Measurements from ENCODE around the gene CRACR2B.

Gene CRACR2B

DNA sequence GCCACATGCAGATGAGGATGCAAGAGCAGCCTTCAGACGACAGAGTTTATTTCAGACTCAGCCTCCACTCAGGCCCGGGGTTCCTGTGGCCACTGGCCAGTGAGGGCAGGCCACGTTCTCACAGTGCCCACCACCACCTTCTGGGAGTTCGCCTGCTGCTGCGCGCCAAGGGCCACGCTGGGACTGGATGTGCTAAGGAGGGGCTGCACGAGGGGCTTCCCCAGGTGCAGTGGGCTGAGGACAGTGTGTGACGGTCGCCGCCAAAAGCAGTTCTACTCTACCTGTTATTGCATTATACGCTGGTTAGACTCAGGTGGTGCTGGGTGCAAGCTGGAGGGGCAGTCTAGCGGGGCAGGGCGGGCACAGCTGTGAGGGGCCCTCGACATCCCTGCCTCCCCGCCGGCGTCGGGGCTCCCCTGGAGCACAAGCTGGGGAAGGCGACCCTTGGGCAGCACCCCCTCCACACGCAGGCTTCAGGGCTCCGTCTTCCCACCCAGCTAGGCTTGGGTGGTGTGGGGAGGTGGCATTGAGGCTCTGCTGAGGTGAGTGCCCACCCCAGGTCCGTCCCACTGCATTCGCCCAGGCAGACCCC lies 40.5 kb upstream of the CRACR2B start:
- 96% methylated on average over 20 of the region's 24 CpGs for WGBS (ENCODE audit: insufficient coverage)
- Histone ChIP-seq H3K27me3 (replicated peaks in 2 of 5; ENCODE audit: control insufficient read depth in 4 of 5, insufficient read depth in 5 of 5, low read length in 4 of 5) (peaks cover 0 to 30% (median 9%) of the 10 kb centered on the region in 5 experiments), H3K9me3 (ENCODE audit: control extremely low read depth in 1 of 5, control insufficient read depth in 4 of 5, insufficient read depth in 2 of 5, low read depth in 1 of 5, low read length in 4 of 5) (no peaks in the 10 kb centered on the region), H3K4me3 (ENCODE audit: control insufficient read depth in 1 of 7, extremely low read depth in 1 of 7, insufficient read depth in 4 of 7, low read depth in 2 of 7, low read length in 6 of 7) (no peak overlapping the region), H3K36me3 (ENCODE audit: control insufficient read depth in 4 of 4, insufficient read depth in 4 of 4, low read length in 3 of 4) (peaks cover 0 to 12% (median 6%) of the 10 kb centered on the region in 4 experiments), H3K4me1 (ENCODE audit: control extremely low read depth in 1 of 4, control insufficient read depth in 4 of 4, insufficient read depth in 4 of 4, low read length in 3 of 4) (peaks cover 0 to 12% (median 7%) of the 10 kb centered on the region in 4 experiments), H3K27ac (ENCODE audit: insufficient read depth in 1 of 2, low read depth in 1 of 2, low read length in 2 of 2, poor library complexity in 1 of 2, severe bottlenecking in 2 of 2) (no peak overlapping the region)
- DNase-seq: no peak
- POLR2A ChIA-PET: no interaction called here
- CTCF ChIA-PET: interaction anchor here (1.1 to 1.7 kb wide), 2 partner anchors 10 to 11 kb away, joined by 3 to 5 read pairs; no protein-coding TSS in a partner anchor

DNA sequence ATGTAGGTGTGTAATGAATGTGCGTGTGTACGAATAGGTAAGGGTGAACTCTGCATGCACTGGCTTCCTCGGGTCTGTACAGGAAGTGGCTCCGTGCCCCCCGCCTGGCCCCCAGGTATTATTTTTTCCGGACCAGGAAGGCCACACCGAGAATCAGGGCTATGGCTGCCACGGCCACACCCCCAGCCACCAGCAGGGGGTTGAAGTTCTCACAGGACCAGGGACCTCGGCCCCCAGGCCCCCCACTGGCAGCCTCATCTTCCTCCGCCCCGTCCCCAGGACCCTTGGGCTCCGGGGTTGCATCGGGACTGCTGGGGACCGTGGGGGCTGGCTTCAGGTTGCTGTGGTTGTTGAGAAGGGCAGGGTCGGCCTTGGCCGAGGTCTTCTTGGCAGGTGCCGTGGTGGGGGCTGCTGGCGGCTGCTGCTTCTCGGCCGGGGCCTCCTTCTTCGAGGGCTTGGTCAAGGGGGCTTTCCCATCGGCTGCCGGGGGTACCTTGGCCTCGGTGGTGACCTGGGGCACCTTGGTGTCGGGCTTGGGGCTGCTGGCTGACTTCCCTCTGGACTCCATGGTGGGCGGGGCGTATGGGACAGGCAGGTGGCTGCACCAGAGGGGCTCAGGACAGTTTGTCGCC lies 39.6 kb upstream of the CRACR2B start:
- 68% methylated on average over 18 of the region's 28 CpGs for WGBS (ENCODE audit: insufficient coverage)
- CTCF ChIA-PET: no interaction called here
- POLR2A ChIA-PET: no interaction called here
- peaks cover 0 to 20% (median 11%) of the 10 kb centered on the region in 4 experiments for H3K36me3 ChIP-seq (ENCODE audit: control insufficient read depth in 4 of 4, insufficient read depth in 4 of 4, low read length in 3 of 4)
- H3K4me3 ChIP-seq (ENCODE audit: control insufficient read depth in 1 of 7, extremely low read depth in 1 of 7, insufficient read depth in 4 of 7, low read depth in 2 of 7, low read length in 6 of 7): peak overlapping the region in 1 of 7 experiments; percentile 42
- peak in 1 of 3 donors; percentile 22 for DNase-seq
- no peak overlapping the region for H3K27ac ChIP-seq (ENCODE audit: insufficient read depth in 1 of 2, low read depth in 1 of 2, low read length in 2 of 2, poor library complexity in 1 of 2, severe bottlenecking in 2 of 2)
- peaks cover 0 to 12% (median 7%) of the 10 kb centered on the region in 4 experiments for H3K4me1 ChIP-seq (ENCODE audit: control extremely low read depth in 1 of 4, control insufficient read depth in 4 of 4, insufficient read depth in 4 of 4, low read length in 3 of 4)
- H3K9me3 ChIP-seq (ENCODE audit: control extremely low read depth in 1 of 5, control insufficient read depth in 4 of 5, insufficient read depth in 2 of 5, low read depth in 1 of 5, low read length in 4 of 5): no peaks in the 10 kb centered on the region
- H3K27me3 ChIP-seq (replicated peaks in 2 of 5; ENCODE audit: control insufficient read depth in 4 of 5, insufficient read depth in 5 of 5, low read length in 4 of 5): peaks cover 0 to 30% (median 9%) of the 10 kb centered on the region in 5 experiments

DNA sequence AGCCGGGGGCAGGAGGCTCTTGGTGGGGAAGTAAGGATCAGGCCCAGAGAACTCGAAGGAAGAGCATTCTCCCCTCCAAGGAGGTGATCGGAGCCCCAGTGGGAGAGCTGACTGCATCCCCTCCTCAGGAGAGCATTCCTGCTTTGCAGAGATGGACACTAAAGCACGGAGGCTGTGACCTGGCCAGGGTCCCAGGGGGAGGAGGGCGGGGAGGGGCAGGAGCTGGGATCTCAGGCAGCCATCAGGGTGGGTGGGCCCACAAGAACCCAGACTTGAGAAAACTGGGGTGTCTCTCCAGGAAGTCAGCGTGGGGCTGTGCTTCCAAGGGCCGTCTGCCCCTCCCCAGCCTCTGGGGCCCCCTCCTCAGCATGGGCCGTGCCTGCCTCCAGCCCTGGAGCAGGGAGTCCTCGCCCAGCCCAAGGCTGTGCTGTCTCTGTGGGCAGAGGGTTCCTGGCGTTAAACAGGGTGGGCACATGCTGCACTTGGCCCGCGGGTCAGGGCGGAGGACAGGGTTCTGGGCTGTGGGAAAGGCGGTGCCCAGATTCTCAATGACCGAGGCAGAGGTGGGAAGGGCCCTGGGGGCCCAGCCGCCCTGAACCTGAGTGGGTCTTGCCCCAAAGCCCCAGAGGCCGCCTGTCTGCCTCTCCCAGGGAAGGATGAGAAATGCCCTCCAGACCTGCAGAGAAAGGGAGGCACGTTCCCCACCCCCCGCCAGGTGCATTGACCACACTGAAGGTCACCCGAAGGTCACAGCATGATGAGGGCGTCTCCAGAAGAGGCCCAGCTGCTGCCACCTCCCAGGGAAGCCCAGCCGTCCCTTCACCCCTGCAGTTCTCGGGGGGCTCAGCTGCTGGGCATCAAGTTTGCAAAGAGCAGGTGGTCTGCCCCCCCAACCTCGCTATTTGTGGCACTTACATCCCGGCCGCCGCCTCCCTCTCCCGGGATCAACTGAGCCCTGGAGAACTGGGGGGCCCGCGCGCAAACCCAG lies 38.5 kb upstream of the CRACR2B start:
- H3K4me1 ChIP-seq (ENCODE audit: control extremely low read depth in 1 of 4, control insufficient read depth in 4 of 4, insufficient read depth in 4 of 4, low read length in 3 of 4): peaks cover 0 to 10% (median 7%) of the 10 kb centered on the region in 4 experiments
- CTCF ChIA-PET: no interaction called here
- no peaks in the 10 kb centered on the region for H3K9me3 ChIP-seq (ENCODE audit: control extremely low read depth in 1 of 5, control insufficient read depth in 4 of 5, insufficient read depth in 2 of 5, low read depth in 1 of 5, low read length in 4 of 5)
- no peak overlapping the region for H3K4me3 ChIP-seq (ENCODE audit: control insufficient read depth in 1 of 7, extremely low read depth in 1 of 7, insufficient read depth in 4 of 7, low read depth in 2 of 7, low read length in 6 of 7)
- WGBS (ENCODE audit: insufficient coverage): 59% methylated on average over 24 of the region's 31 CpGs
- H3K27ac ChIP-seq (ENCODE audit: insufficient read depth in 1 of 2, low read depth in 1 of 2, low read length in 2 of 2, poor library complexity in 1 of 2, severe bottlenecking in 2 of 2): no peak overlapping the region
- peaks cover 4 to 28% (median 17%) of the 10 kb centered on the region in 4 experiments for H3K36me3 ChIP-seq (ENCODE audit: control insufficient read depth in 4 of 4, insufficient read depth in 4 of 4, low read length in 3 of 4)
- H3K27me3 ChIP-seq (replicated peaks in 2 of 5; ENCODE audit: control insufficient read depth in 4 of 5, insufficient read depth in 5 of 5, low read length in 4 of 5): peaks cover 0 to 30% (median 9%) of the 10 kb centered on the region in 5 experiments
- DNase-seq: no peak
- POLR2A ChIA-PET: no interaction called here

DNA sequence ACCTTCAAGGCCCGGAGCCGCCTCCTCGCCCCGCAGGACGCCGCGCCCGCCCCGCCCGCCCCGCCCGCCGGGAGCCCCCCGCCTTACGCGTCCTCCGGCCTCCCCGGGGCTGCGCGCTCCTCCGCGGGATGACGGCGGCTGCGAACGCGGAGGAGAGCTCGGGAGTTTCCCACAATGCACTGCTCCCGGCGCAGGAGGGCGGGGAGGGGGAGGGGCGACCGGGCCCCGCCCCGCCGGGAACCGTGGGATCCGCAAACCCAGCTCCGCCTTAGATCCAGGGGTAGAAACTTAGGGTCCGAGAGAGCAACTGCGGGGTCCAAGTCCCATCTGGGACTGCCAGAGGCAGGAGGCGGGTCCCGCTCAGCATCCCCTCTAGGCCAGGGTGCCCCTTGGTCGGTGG lies 37.8 kb upstream of the CRACR2B start, which contains the start of gene CEND1:
Gene CEND1 (minus strand): TSS at position 148 of the 400 bp plus-strand sequence. CDS start 1,514 bp downstream, outside the sequence.
- H3K9me3 ChIP-seq (ENCODE audit: control extremely low read depth in 1 of 5, control insufficient read depth in 4 of 5, insufficient read depth in 2 of 5, low read depth in 1 of 5, low read length in 4 of 5): no peaks in the 10 kb centered on the region
- POLR2A ChIA-PET: no interaction called here
- 8% methylated on average over 29 of the region's 44 CpGs for WGBS (ENCODE audit: insufficient coverage)
- H3K4me3 ChIP-seq (ENCODE audit: control insufficient read depth in 1 of 7, extremely low read depth in 1 of 7, insufficient read depth in 4 of 7, low read depth in 2 of 7, low read length in 6 of 7): no peak within 1 kb of the TSS
- DNase-seq: peak in 2 of 3 donors; percentile 25 to 26
- H3K27me3 ChIP-seq (replicated peaks in 2 of 5; ENCODE audit: control insufficient read depth in 4 of 5, insufficient read depth in 5 of 5, low read length in 4 of 5): peaks cover 0 to 30% (median 9%) of the 10 kb centered on the region in 5 experiments
- peaks cover 0 to 10% (median 7%) of the 10 kb centered on the region in 4 experiments for H3K4me1 ChIP-seq (ENCODE audit: control extremely low read depth in 1 of 4, control insufficient read depth in 4 of 4, insufficient read depth in 4 of 4, low read length in 3 of 4)
- CTCF ChIA-PET: no interaction called here
- H3K36me3 ChIP-seq (ENCODE audit: control insufficient read depth in 4 of 4, insufficient read depth in 4 of 4, low read length in 3 of 4): peaks cover 4 to 34% (median 20%) of the 10 kb centered on the region in 4 experiments
- no peak within 1 kb of the TSS for H3K27ac ChIP-seq (ENCODE audit: insufficient read depth in 1 of 2, low read depth in 1 of 2, low read length in 2 of 2, poor library complexity in 1 of 2, severe bottlenecking in 2 of 2)

DNA sequence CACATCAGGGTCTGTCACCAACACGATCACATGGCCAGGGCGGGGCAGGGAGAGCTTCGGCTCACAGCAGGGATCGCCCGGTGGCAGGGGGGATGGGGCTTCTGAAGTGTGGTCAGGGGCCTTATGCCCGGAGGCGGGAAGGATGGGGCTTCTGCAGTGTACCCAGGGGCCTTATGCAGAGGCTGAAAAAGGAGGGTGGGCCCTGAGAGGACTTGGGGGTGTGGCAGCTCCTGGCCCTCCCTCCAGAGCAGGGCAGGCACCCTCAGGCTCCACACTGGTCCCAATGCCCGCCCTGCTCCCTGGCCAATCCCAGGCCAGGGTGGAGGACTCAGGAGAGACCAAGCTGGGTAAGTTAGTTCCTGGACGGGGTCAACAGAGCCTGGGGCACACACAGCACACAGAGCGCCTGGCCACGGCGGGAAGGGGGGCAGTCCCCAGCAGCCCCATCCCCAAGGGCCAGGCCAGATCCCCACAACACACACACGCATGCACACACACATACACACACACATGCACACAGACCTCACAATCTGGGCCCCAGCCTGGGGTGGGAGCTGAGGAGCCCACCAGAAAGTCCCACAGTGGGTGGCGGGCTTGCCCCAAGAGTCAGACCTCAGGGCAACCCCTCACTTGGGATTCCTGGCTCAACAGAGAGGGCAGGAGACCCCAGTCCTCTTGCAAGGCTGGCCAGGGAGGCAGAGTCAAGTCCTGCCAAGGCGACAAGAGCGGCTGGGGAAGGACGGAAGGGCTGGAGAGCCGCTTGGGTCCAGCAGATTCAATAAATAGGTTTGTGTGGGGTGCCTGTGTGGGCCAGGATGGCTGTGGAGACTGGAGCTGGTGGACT lies 36.8 kb upstream of the CRACR2B start:
- peaks cover 0 to 20% (median 15%) of the 10 kb centered on the region in 4 experiments for H3K4me1 ChIP-seq (ENCODE audit: control extremely low read depth in 1 of 4, control insufficient read depth in 4 of 4, insufficient read depth in 4 of 4, low read length in 3 of 4)
- CTCF ChIA-PET: interaction anchor here (1.0 kb wide), 1 partner anchor 32 kb away, joined by 6 read pairs; no protein-coding TSS in a partner anchor
- no peaks in the 10 kb centered on the region for H3K9me3 ChIP-seq (ENCODE audit: control extremely low read depth in 1 of 5, control insufficient read depth in 4 of 5, insufficient read depth in 2 of 5, low read depth in 1 of 5, low read length in 4 of 5)
- peaks cover 4 to 34% (median 20%) of the 10 kb centered on the region in 4 experiments for H3K36me3 ChIP-seq (ENCODE audit: control insufficient read depth in 4 of 4, insufficient read depth in 4 of 4, low read length in 3 of 4)
- no peak overlapping the region for H3K27ac ChIP-seq (ENCODE audit: insufficient read depth in 1 of 2, low read depth in 1 of 2, low read length in 2 of 2, poor library complexity in 1 of 2, severe bottlenecking in 2 of 2)
- POLR2A ChIA-PET: no interaction called here
- 88% methylated on average over 13 of the region's 18 CpGs for WGBS (ENCODE audit: insufficient coverage)
- peaks cover 0 to 30% (median 9%) of the 10 kb centered on the region in 5 experiments for H3K27me3 ChIP-seq (replicated peaks in 2 of 5; ENCODE audit: control insufficient read depth in 4 of 5, insufficient read depth in 5 of 5, low read length in 4 of 5)
- no peak for DNase-seq
- H3K4me3 ChIP-seq (ENCODE audit: control insufficient read depth in 1 of 7, extremely low read depth in 1 of 7, insufficient read depth in 4 of 7, low read depth in 2 of 7, low read length in 6 of 7): no peak overlapping the region

All from common myeloid progenitor, CD34-positive (primary cell).